ENCODE results near the gene MXD3.

MXD3 gene

GRCh38 chr5:177288191-177288590 lies 23.5 kb downstream of the MXD3 start:
- TF ChIP-seq CTCF (IDR thresholded peaks at IDR 0.05; ENCODE audit: borderline replicate concordance, insufficient read depth, low read depth, low read length), result no peak
- H3K4me3 ChIP-seq (ENCODE audit: low read depth, low read length), result no peak overlapping the region

- no peak overlapping the region for H3K4me3 ChIP-seq (ENCODE audit: low read depth, low read length)
- no peak for TF ChIP-seq CTCF (IDR thresholded peaks at IDR 0.05; ENCODE audit: borderline replicate concordance, insufficient read depth, low read depth, low read length)
Measured at GRCh38 chr5:177276886-177277285, 34.8 kb downstream of the MXD3 start.

- no peak overlapping the region for H3K4me3 ChIP-seq (ENCODE audit: low read depth, low read length)
- no peak for TF ChIP-seq CTCF (IDR thresholded peaks at IDR 0.05; ENCODE audit: borderline replicate concordance, insufficient read depth, low read depth, low read length)
Measured at GRCh38 chr5:177275883-177276282, 35.8 kb downstream of the MXD3 start.

- no peak overlapping the region for H3K4me3 ChIP-seq (ENCODE audit: low read depth, low read length)
- TF ChIP-seq CTCF (IDR thresholded peaks at IDR 0.05; ENCODE audit: borderline replicate concordance, insufficient read depth, low read depth, low read length), result no peak
Measured at GRCh38 chr5:177271113-177271512, 40.6 kb downstream of the MXD3 start.

GRCh38 chr5:177270653-177271052 lies 41.0 kb downstream of the MXD3 start:
- TF ChIP-seq CTCF (IDR thresholded peaks at IDR 0.05; ENCODE audit: borderline replicate concordance, insufficient read depth, low read depth, low read length), result no peak
- no peak overlapping the region for H3K4me3 ChIP-seq (ENCODE audit: low read depth, low read length)

GRCh38 chr5:177269976-177270375 lies 41.7 kb downstream of the MXD3 start:
- TF ChIP-seq CTCF (IDR thresholded peaks at IDR 0.05; ENCODE audit: borderline replicate concordance, insufficient read depth, low read depth, low read length), result no peak
- H3K4me3 ChIP-seq (ENCODE audit: low read depth, low read length), result no peak overlapping the region

GRCh38 chr5:177269232-177269895 lies 42.3 kb downstream of the MXD3 start:
- no peak for TF ChIP-seq CTCF (IDR thresholded peaks at IDR 0.05; ENCODE audit: borderline replicate concordance, insufficient read depth, low read depth, low read length)
- no peak overlapping the region for H3K4me3 ChIP-seq (ENCODE audit: low read depth, low read length)

Data from GM12875 (cell line).